K562 (cell line): ENCODE results near the gene DSC2. TPM values are rescaled to one million over a fixed set of nuclear protein-coding genes. Genes with fewer than 3 reads are reported as not detected.
A peak's percentile ranks its signal among the peaks of the same experiment; 100 is the strongest.

Experiments used
- ATAC-seq: fragments of 200-7000 bp; cut with Tn5 transposase; 3 replicates; pipeline ENCODE4 v1.9.1; 2020; ENCODE audit warnings: moderate library complexity
- BruUV-seq: library from RNA; stranded (reverse); fragments of 400-500 nt; replicated peaks from 2 replicates; lab custom pipeline; 2021; lab: Mats Ljungman, UMichigan
- CTCF ChIA-PET: fragments of 300-600 bp; formaldehyde crosslinking; extraction: SDS; loops from one replicate; lab custom pipeline; 2021; ENCODE audit warnings: low intra/inter-chr PET ratio; lab: Yijun Ruan, JAX
- POLR2A ChIA-PET: fragments of 300-600, 350-650 bp; sonication (Branson Sonifier 250); formaldehyde crosslinking; extraction: SDS; loops from one replicate; lab custom pipeline; 2021; ENCODE audit warnings: antibody characterized with exemption, inconsistent platforms; lab: Yijun Ruan, JAX
- DNase-seq, 4 experiments: peaks; one replicate each; pipeline versions ENCODE4 v3.0.0 to v3.0.0-alpha.2; 2011 to 2018; ENCODE audit warnings: low spot score in 3 of 4, mixed read lengths in 3 of 4; ENCODE audit errors: extremely low read depth in 1 of 4
- FAIRE-seq: peaks from 2 replicates; lab custom pipeline; 2011; peaks lifted over from hg19 to GRCh38; lab: Jason Lieb, UNC
- H2AFZ ChIP-seq: 2 replicates; pipeline ENCODE4 v1.6.0; 2011; ENCODE audit warnings: low read depth, low read length, control low read depth, inconsistent platforms
- H3K27ac ChIP-seq: fragments of 200-600 bp; 3 replicates; pipeline ENCODE4 v1.8.0; 2011; ENCODE audit warnings: low read depth, mild to moderate bottlenecking, control low read depth, inconsistent platforms, low read length, moderate library complexity, mixed read lengths; ENCODE audit errors: extremely low read depth
- H3K27me3 ChIP-seq, 2 experiments: fragments of 300-600 bp in 1 of 2; 2 replicates in 1 of 2; 3 replicates in 1 of 2; pipeline versions ENCODE4 v1.6.0 to v1.8.0; 2011; ENCODE audit warnings: inconsistent platforms in 2 of 2, low read length in 2 of 2, mild to moderate bottlenecking in 1 of 2, mixed read lengths in 1 of 2, moderate library complexity in 1 of 2; ENCODE audit not compliant: control insufficient read depth in 2 of 2, insufficient read depth in 2 of 2
- H3K36me3 ChIP-seq: fragments of 300-600 bp; 3 replicates; pipeline ENCODE4 v1.8.0; 2011; ENCODE audit warnings: mild to moderate bottlenecking, low read length, inconsistent platforms; ENCODE audit not compliant: control insufficient read depth, insufficient read depth
- H3K4me1 ChIP-seq, 2 experiments: fragments of 200-600 bp in 1 of 2; replicated peaks in 1 of 2; 2 replicates in 1 of 2; 3 replicates in 1 of 2; pipeline versions ENCODE4 v1.5.1 to v1.8.0; 2011; ENCODE audit warnings: inconsistent platforms in 2 of 2, low read length in 2 of 2, mild to moderate bottlenecking in 1 of 2, mixed read lengths in 1 of 2, moderate library complexity in 1 of 2; ENCODE audit not compliant: control insufficient read depth in 2 of 2, insufficient read depth in 2 of 2
- H3K4me2 ChIP-seq: 2 replicates; pipeline ENCODE4 v1.6.1; 2011; ENCODE audit warnings: low read length, control low read depth, inconsistent platforms, mixed read lengths; ENCODE audit not compliant: insufficient read depth
- H3K4me3 ChIP-seq: fragments of 200-600 bp; sonication (generic), shearing (Covaris generic); 2 replicates; pipeline ENCODE4 v1.5.1; 2016; ENCODE audit warnings: control low read depth, inconsistent platforms
- H3K79me2 ChIP-seq: fragments of 200-600 bp; 3 replicates; pipeline ENCODE4 v1.8.0; 2011; ENCODE audit warnings: low read length, inconsistent platforms; ENCODE audit not compliant: control insufficient read depth, insufficient read depth
- H3K9ac ChIP-seq, 2 experiments: 2 replicates each; pipeline versions ENCODE4 v1.6.0 to v1.6.1; 2011; ENCODE audit warnings: low read depth in 2 of 2, low read length in 2 of 2, control low read depth in 1 of 2, inconsistent platforms in 1 of 2, mild to moderate bottlenecking in 1 of 2, mixed read lengths in 1 of 2; ENCODE audit not compliant: insufficient read depth in 1 of 2
- H3K9me1 ChIP-seq: one replicate; pipeline ENCODE4 v1.6.0; 2011; ENCODE audit warnings: inconsistent platforms, mild to moderate bottlenecking, low read length, moderate library complexity; ENCODE audit not compliant: control insufficient read depth, insufficient read depth
- H3K9me3 ChIP-seq: replicated peaks from 2 replicates; pipeline ENCODE4 v1.5.1; 2011; ENCODE audit warnings: low read depth, low read length, inconsistent platforms; ENCODE audit not compliant: control insufficient read depth, insufficient read depth
- H4K20me1 ChIP-seq: replicated peaks from 2 replicates; pipeline ENCODE4 v1.6.1; 2011; ENCODE audit warnings: low read length, inconsistent platforms, mixed read lengths; ENCODE audit not compliant: control insufficient read depth, insufficient read depth
- BCOR ChIP-seq: fragments of 450-650 bp; IDR thresholded peaks from 2 replicates; pipeline ENCODE4 v1.6.1; 2016
- E2F1 ChIP-seq: sonication (generic); formaldehyde crosslinking; IDR thresholded peaks from 2 replicates; pipeline ENCODE4 v1.8.1; 2023; ENCODE audit warnings: mild to moderate bottlenecking, missing genetic modification reagents, moderate library complexity
- HOXB6 ChIP-seq: fragments of 250-450 bp; sonication (Bioruptor Pico); IDR thresholded peaks from 2 replicates; pipeline ENCODE4 v1.5.1; 2022; ENCODE audit warnings: mild to moderate bottlenecking, borderline replicate concordance
- PHB2 ChIP-seq: fragments of 450-650 bp; IDR thresholded peaks from 2 replicates; pipeline ENCODE4 v1.6.1; 2017; ENCODE audit warnings: low read depth
- ZBTB11 ChIP-seq, 3 experiments: fragments of 200-800 bp in 1 of 3; fragments of 250-450 bp in 1 of 3; fragments of 450-650 bp in 1 of 3; sonication (Bioruptor Pico) in 1 of 3; sonication (Bioruptor generic) in 1 of 3; formaldehyde crosslinking in 1 of 3; IDR thresholded peaks; 2 replicates each; pipeline versions ENCODE4 v1.6.1 to v1.8.0; 2016 to 2022; ENCODE audit warnings: mild to moderate bottlenecking in 2 of 3, missing genetic modification characterization in 2 of 3, missing compliant biosample characterization in 1 of 3, moderate library complexity in 1 of 3
- WGBS: fragments of 100-300 bp; shearing (Covaris generic); methylation state at CpG from one replicate; pipeline ENCODE4 v1.1.6; 2016; ENCODE audit warnings: low coverage, mixed read lengths; ENCODE audit not compliant: insufficient coverage; ENCODE audit errors: missing lambda C conversion rate; 5-methylcytosine and 5-hydroxymethylcytosine counted together
- in situ Hi-C: fragments of 300-500 bp; cut with MboI; formaldehyde crosslinking; loops from 4 replicates; pipeline ENCODE4 v1.15.0; 2018; ENCODE audit warnings: inconsistent platforms, mixed read lengths
- intact Hi-C: fragments of 100-400 bp; cut with micrococcal nuclease; formaldehyde crosslinking; loops from 2 replicates; pipeline ENCODE4 v1.14.2; 2022
- polyA plus RNA-seq, 8 experiments: library from polyadenylated mRNA; depleted of rRNA in 4 of 8; stranded (reverse) in 5 of 8; unstranded in 3 of 8; fragments of >200 nt; fragmentation: Nextera tagmentation in 2 of 8; fragmentation: Illumina TruSeq in 1 of 8; extraction: Ambion mirVana in 2 of 8; extraction: Trizol in 1 of 8; gene quantifications; 2 replicates each; pipeline versions ENCODE4 v1.2.1 to v1.2.3, GENCODE V29; 2011 to 2014; ENCODE audit warnings: inconsistent platforms in 1 of 8, missing spikeins in 1 of 8
- total RNA-seq, 7 experiments: library from RNA; depleted of rRNA in 6 of 7; stranded (reverse); fragments of >200 nt in 6 of 7; fragmentation: Illumina TruSeq in 2 of 7; extraction: Trizol in 2 of 7; gene quantifications; 2 replicates each; pipeline versions ENCODE4 v1.2.1 to v1.2.3, GENCODE V29; 2011 to 2021; ENCODE audit warnings: low replicate concordance in 1 of 7

DSC2 gene
- total and polyA plus RNA-seq, 9 of the 15 experiments (the other 6 are each of a cell fraction or from before 2014, with no cell fraction given), result 3.8 to 15.3 (median 6.4) TPM

GRCh38 chr18:31104444-31104843 lies 2.2 kb upstream of the DSC2 start:
- no peaks in the 10 kb centered on the region for H4K20me1 ChIP-seq
- no peak for FAIRE-seq
- H3K27ac ChIP-seq, result no peak overlapping the region
- H3K4me3 ChIP-seq, result no peak overlapping the region
- H3K36me3 ChIP-seq, result no peaks in the 10 kb centered on the region
- BruUV-seq, result no TSS peak
- no peak for TF ChIP-seq ZBTB11 (CRISPR knock-in tag; IDR thresholded peaks at IDR 0.05)
- TF ChIP-seq HOXB6 (CRISPR knock-in tag), result no peak
- no peak for TF ChIP-seq E2F1 (CRISPR knock-in tag)
- no peak for TF ChIP-seq PHB2
- TF ChIP-seq BCOR, result no peak
- DNase-seq, result no peak
- ChIA-PET POLR2A (interaction anchor here (1.9 kb wide), 1 partner anchor 8 kb away, joined by 5 read pairs; no protein-coding TSS in a partner anchor), CTCF (no interaction called here)
- H2AFZ ChIP-seq, result peak overlapping the region; percentile 34; the same call in 1 of the 2 replicates
- in situ Hi-C loops, result no loop called here
- 43% methylated on average over 3 of the region's 3 CpGs for WGBS
- no peak overlapping the region for H3K9ac ChIP-seq
- H3K79me2 ChIP-seq, result peaks cover 21% of the 10 kb centered on the region
- H3K9me3 ChIP-seq, result no peaks in the 10 kb centered on the region
- H3K4me2 ChIP-seq, result no peak overlapping the region
- no peaks in the 10 kb centered on the region for H3K27me3 ChIP-seq
- no peaks in the 10 kb centered on the region for H3K9me1 ChIP-seq
- no peak for ATAC-seq
- peaks cover 14 to 20% of the 10 kb centered on the region in 2 experiments for H3K4me1 ChIP-seq
- intact Hi-C loops, result loop anchor here (5.0 to 10.0 kb wide), 2 partner anchors 93 to 990 kb away; partner anchors contain the start of gene RNF138
